OCI-LY1 (cell line): ENCODE measurements around the gene PDE4D.
"Not testable (repeated sequence)": the region's sequence is repeated elsewhere in the genome, so short reads cannot be mapped to it uniquely, and the experiment has no call there.

ENCODE experiments used
- CTCF ChIP-seq: fragments of 200-600 bp; sonication (generic), shearing (Covaris generic); IDR thresholded peaks from 2 replicates; pipeline ENCODE4 v1.5.1; 2017; ENCODE audit warnings: mild to moderate bottlenecking, antibody characterized with exemption, low read length, moderate library complexity, mixed read lengths
- EZH2 ChIP-seq: fragments of 200-600 bp; sonication (generic), shearing (Covaris generic); IDR thresholded peaks from 2 replicates; pipeline ENCODE4 v1.8.0; 2017; ENCODE audit warnings: borderline replicate concordance, mixed run types, mild to moderate bottlenecking, antibody characterized with exemption, low read length, moderate library complexity, mixed read lengths

GRCh38 chr5:59594118-59594517 is 299.4 kb downstream of the PDE4D start:
- not testable (repeated sequence) for TF ChIP-seq CTCF, EZH2
